Measurements from ENCODE around the gene NFKBIB.
"Not testable (repeated sequence)": the region's sequence is repeated elsewhere in the genome, so short reads cannot be mapped to it uniquely, and the experiment has no call there.

NFKBIB gene, protein sequence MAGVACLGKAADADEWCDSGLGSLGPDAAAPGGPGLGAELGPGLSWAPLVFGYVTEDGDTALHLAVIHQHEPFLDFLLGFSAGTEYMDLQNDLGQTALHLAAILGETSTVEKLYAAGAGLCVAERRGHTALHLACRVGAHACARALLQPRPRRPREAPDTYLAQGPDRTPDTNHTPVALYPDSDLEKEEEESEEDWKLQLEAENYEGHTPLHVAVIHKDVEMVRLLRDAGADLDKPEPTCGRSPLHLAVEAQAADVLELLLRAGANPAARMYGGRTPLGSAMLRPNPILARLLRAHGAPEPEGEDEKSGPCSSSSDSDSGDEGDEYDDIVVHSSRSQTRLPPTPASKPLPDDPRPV

DNA sequence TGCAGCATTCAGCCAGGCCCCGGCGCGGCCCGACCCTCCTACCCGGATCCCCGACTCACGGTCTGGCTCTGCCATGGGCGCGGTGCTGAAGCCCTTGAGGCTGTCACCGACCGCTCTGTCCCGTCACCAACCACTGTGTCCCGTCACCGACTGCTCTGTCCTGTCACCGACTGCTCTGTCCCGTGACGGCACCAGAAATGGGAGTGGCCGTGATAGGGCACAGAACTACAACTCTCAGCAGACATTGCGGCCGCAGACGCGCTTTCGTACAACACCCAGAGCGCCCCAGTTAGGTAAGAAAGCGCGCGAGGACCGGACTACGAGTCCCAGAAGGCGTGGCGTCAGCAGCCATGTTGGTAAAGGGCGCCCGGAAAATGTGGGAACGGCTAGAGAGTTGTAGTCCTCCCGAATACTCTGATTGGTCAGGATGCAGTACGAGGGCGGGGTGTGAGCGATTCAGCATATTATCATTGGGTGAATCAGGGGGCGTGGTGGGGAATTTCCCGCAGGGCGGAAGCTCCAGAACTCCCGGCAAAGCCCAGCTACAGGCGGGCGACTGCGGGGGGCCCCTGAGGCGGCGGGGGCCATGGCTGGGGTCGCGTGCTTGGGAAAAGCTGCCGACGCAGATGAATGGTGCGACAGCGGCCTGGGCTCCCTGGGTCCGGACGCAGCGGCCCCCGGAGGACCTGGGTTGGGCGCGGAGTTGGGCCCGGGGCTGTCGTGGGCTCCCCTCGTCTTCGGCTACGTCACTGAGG lies at the start of gene NFKBIB, which contains the start of gene SIRT2:
Gene NFKBIB, plus strand, starts transcription at position 523 of the 755 bp plus-strand sequence. Its CDS starts 64 bp downstream, at position 587.
Gene SIRT2, minus strand, starts transcription at position 172 of the 755 bp plus-strand sequence. Its CDS starts 97 bp downstream, at position 75.
- H3K4me3 ChIP-seq (ENCODE audit: low read length): peak within 1 kb of the TSS; percentile 93
- peak; percentile 99 for DNase-seq (ENCODE audit: low read depth)
- TF ChIP-seq, protein P1, sequence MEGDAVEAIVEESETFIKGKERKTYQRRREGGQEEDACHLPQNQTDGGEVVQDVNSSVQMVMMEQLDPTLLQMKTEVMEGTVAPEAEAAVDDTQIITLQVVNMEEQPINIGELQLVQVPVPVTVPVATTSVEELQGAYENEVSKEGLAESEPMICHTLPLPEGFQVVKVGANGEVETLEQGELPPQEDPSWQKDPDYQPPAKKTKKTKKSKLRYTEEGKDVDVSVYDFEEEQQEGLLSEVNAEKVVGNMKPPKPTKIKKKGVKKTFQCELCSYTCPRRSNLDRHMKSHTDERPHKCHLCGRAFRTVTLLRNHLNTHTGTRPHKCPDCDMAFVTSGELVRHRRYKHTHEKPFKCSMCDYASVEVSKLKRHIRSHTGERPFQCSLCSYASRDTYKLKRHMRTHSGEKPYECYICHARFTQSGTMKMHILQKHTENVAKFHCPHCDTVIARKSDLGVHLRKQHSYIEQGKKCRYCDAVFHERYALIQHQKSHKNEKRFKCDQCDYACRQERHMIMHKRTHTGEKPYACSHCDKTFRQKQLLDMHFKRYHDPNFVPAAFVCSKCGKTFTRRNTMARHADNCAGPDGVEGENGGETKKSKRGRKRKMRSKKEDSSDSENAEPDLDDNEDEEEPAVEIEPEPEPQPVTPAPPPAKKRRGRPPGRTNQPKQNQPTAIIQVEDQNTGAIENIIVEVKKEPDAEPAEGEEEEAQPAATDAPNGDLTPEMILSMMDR (conservative IDR thresholded peaks at IDR 0.05; ENCODE audit: low read length): no peak

- no peak for DNase-seq (ENCODE audit: low read depth)
- H3K4me3 ChIP-seq (ENCODE audit: low read length): peak overlapping the region; percentile 78
- TF ChIP-seq, protein P1 (conservative IDR thresholded peaks at IDR 0.05; ENCODE audit: low read length): peak; percentile 43
Measured at GRCh38 chr19:38850436-38850975, 49.3 kb upstream of the NFKBIB start.

GRCh38 chr19:38850976-38851621 lies 48.7 kb upstream of the NFKBIB start:
- no peak for DNase-seq (ENCODE audit: low read depth)
- peak overlapping the region; percentile 78 for H3K4me3 ChIP-seq (ENCODE audit: low read length)
- TF ChIP-seq, protein P1 (conservative IDR thresholded peaks at IDR 0.05; ENCODE audit: low read length): no peak

- peak overlapping the region; percentile 84 for H3K4me3 ChIP-seq (ENCODE audit: low read length)
- TF ChIP-seq, protein P1 (conservative IDR thresholded peaks at IDR 0.05; ENCODE audit: low read length): no peak
- DNase-seq (ENCODE audit: low read depth): peak; percentile 90
Measured at GRCh38 chr19:38851622-38852230, 48.0 kb upstream of the NFKBIB start.

- DNase-seq (ENCODE audit: low read depth): peak; percentile 83
- TF ChIP-seq, protein P1 (conservative IDR thresholded peaks at IDR 0.05; ENCODE audit: low read length): no peak
- peak overlapping the region; percentile 84 for H3K4me3 ChIP-seq (ENCODE audit: low read length)
Measured at GRCh38 chr19:38852231-38853044, 47.3 kb upstream of the NFKBIB start.

DNA sequence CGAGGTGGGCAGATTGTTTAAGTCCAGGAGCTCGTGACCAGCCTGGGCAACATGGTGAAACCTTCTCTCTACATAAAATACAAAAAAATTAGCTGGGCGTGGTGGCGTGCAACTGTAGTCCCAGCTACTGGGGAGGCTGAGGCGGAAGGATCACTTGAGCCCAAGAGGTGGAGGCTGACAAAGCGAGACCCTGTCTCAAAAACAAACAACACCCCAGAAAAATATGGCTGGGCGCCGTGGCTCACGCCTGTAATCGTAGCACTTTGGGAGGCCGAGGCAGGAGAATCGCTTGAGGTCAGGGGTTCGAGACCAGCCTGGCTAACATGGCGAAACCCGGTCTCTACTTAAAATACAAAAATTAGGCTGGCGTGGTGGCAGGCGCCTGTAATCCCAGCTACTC lies 46.6 kb upstream of the NFKBIB start:
- TF ChIP-seq, protein P1 (conservative IDR thresholded peaks at IDR 0.05; ENCODE audit: low read length): no peak
- DNase-seq (ENCODE audit: low read depth): no peak
- peak overlapping the region; percentile 84 for H3K4me3 ChIP-seq (ENCODE audit: low read length)

DNA sequence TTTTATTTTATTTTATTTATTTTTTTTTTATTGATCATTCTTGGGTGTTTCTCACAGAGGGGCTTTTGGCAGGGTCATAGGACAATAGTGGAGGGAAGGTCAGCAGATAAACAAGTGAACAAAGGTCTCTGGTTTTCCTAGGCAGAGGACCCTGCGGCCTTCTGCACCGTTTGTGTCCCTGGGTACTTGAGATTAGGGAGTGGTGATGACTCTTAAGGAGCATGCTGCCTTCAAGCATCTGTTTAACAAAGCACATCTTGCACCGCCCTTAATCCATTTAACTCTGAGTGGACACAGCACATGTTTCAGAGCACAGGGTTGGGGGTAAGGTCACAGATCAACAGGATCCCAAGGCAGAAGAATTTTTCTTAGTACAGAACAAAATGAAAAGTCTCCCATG lies 44.8 kb upstream of the NFKBIB start:
- H3K4me3 ChIP-seq (ENCODE audit: low read length); DNase-seq (ENCODE audit: low read depth): not testable (repeated sequence)

GRCh38 chr19:38855751-38856150 lies 44.0 kb upstream of the NFKBIB start:
- not testable (repeated sequence) for DNase-seq (ENCODE audit: low read depth); H3K4me3 ChIP-seq (ENCODE audit: low read length)

Data from AG10803 (cell line).